Fibroblast of lung (primary cell): ENCODE results near the gene MIEF2. TPM values are rescaled to one million over a fixed set of nuclear protein-coding genes. Genes with fewer than 3 reads are reported as not detected.
A peak's percentile ranks its signal among the peaks of the same experiment; 100 is the strongest.

Experiments
- DNase-seq, 2 donors: peaks; one replicate each; pipeline versions ENCODE4 v3.0.0 to v3.0.0-alpha.2; 2010; ENCODE audit warnings: low read depth in 2 of 2
- H2AFZ ChIP-seq: 2 replicates; pipeline ENCODE4 v1.5.1; 2012; ENCODE audit warnings: low read length, control low read depth, inconsistent platforms
- H3K27ac ChIP-seq: 2 replicates; pipeline ENCODE4 v1.5.1; 2011; ENCODE audit warnings: low read length, control low read depth; ENCODE audit not compliant: insufficient read depth
- H3K27me3 ChIP-seq: 2 replicates; pipeline ENCODE4 v1.5.1; 2011; ENCODE audit warnings: mild to moderate bottlenecking, low read length; ENCODE audit not compliant: control insufficient read depth, insufficient read depth
- H3K36me3 ChIP-seq: 2 replicates; pipeline ENCODE4 v1.5.1; 2011; ENCODE audit warnings: low read length; ENCODE audit not compliant: control insufficient read depth, insufficient read depth
- H3K4me1 ChIP-seq: 2 replicates; pipeline ENCODE4 v1.5.1; 2011; ENCODE audit warnings: low read length; ENCODE audit not compliant: control insufficient read depth, insufficient read depth; ENCODE audit errors: extremely low read depth
- H3K4me2 ChIP-seq: 2 replicates; pipeline ENCODE4 v1.5.1; 2011; ENCODE audit warnings: low read length, control low read depth; ENCODE audit not compliant: insufficient read depth; ENCODE audit errors: extremely low read depth
- H3K4me3 ChIP-seq, 4 experiments: fragments of 200-600 bp in 1 of 4; sonication (generic) in 1 of 4; replicated peaks in 1 of 4; 2 replicates each; pipeline ENCODE4 v1.5.1; 2011 to 2016; ENCODE audit warnings: low read length in 4 of 4, low read depth in 3 of 4, mild to moderate bottlenecking in 3 of 4, control low read depth in 2 of 4, inconsistent platforms in 1 of 4, mixed read lengths in 1 of 4; ENCODE audit not compliant: insufficient read depth in 1 of 4; ENCODE audit errors: control extremely low read depth in 1 of 4
- H3K79me2 ChIP-seq: 2 replicates; pipeline ENCODE4 v1.5.1; 2012; ENCODE audit warnings: mild to moderate bottlenecking, low read length, inconsistent platforms; ENCODE audit not compliant: control insufficient read depth, insufficient read depth
- H3K9ac ChIP-seq: 2 replicates; pipeline ENCODE4 v1.5.1; 2011; ENCODE audit warnings: mild to moderate bottlenecking, low read length, control low read depth; ENCODE audit not compliant: insufficient read depth
- H3K9me3 ChIP-seq: 2 replicates; pipeline ENCODE4 v1.5.1; 2012; ENCODE audit warnings: low read depth, low read length; ENCODE audit not compliant: control insufficient read depth, insufficient read depth
- H4K20me1 ChIP-seq: 2 replicates; pipeline ENCODE4 v1.5.1; 2011; ENCODE audit warnings: low read length; ENCODE audit not compliant: control insufficient read depth, insufficient read depth; ENCODE audit errors: extremely low read depth
- EZH2 ChIP-seq: IDR thresholded peaks from 2 replicates; pipeline ENCODE4 v1.5.1; 2012; ENCODE audit warnings: low read length, control low read depth, mild to moderate bottlenecking; ENCODE audit errors: missing control alignments
- polyA plus RNA-seq, 2 donors: library from polyadenylated mRNA; depleted of rRNA in 1 of 2; stranded (reverse) in 1 of 2; unstranded in 1 of 2; fragments of >200 nt; gene quantifications; 2 replicates each; pipeline ENCODE4 v1.2.1, GENCODE V29; 2011 to 2012; ENCODE audit warnings: missing spikeins in 1 of 2
- total RNA-seq: library from RNA; depleted of rRNA; stranded (reverse); fragments of >200 nt; gene quantifications from 2 replicates; pipeline ENCODE4 v1.2.1, GENCODE V29; 2014
- TF ChIP-seq, protein P1 (sequence below), 2 donors: IDR thresholded peaks in 1 of 2; conservative IDR thresholded peaks in 1 of 2; 1 replicate in 1 of 2; 2 replicates in 1 of 2; pipeline ENCODE4 v1.5.1; 2011 to 2012; ENCODE audit warnings: low read length in 2 of 2, control low read depth in 1 of 2, inconsistent platforms in 1 of 2, low read depth in 1 of 2, mild to moderate bottlenecking in 1 of 2

The MIEF2 gene
- total and polyA plus RNA-seq, 2 donors (not counting 1 experiment from before 2014, with no cell fraction given) = 3.9 to 16.2 TPM

DNA sequence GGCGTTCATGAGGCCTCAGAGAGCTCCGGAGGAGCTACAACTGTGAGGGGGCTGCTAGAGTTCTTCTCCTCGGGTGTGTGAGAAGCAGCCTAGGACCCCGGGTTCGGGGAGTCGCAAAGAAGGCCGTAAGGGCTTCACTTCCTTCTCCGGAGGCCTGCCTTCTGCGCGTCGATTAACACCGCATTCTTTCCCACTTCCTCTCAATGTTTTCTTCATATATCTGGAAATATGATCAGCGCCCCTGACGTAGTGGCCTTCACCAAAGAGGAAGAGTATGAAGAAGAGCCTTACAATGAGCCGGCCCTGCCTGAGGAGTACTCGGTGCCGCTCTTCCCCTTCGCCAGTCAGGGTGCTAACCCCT, 55.1 kb downstream of the MIEF2 start:
- Histone ChIP-seq H3K4me2 (peak overlapping the region; percentile 93), H3K4me1 (peaks cover 9% of the 10 kb centered on the region), H3K9me3 (no peaks in the 10 kb centered on the region), H3K36me3 (peaks cover 10% of the 10 kb centered on the region), H3K4me3 (peak overlapping the region; percentile 79 to 96 (median 94)), H3K79me2 (peaks cover 87% of the 10 kb centered on the region), H3K27me3 (no peaks in the 10 kb centered on the region), H3K27ac (peak overlapping the region; percentile 96), H3K9ac (peak overlapping the region; percentile 91), H4K20me1 (no peaks in the 10 kb centered on the region), H2AFZ (peak overlapping the region; percentile 81)
- no peak for TF ChIP-seq EZH2
- TF ChIP-seq, protein P1, sequence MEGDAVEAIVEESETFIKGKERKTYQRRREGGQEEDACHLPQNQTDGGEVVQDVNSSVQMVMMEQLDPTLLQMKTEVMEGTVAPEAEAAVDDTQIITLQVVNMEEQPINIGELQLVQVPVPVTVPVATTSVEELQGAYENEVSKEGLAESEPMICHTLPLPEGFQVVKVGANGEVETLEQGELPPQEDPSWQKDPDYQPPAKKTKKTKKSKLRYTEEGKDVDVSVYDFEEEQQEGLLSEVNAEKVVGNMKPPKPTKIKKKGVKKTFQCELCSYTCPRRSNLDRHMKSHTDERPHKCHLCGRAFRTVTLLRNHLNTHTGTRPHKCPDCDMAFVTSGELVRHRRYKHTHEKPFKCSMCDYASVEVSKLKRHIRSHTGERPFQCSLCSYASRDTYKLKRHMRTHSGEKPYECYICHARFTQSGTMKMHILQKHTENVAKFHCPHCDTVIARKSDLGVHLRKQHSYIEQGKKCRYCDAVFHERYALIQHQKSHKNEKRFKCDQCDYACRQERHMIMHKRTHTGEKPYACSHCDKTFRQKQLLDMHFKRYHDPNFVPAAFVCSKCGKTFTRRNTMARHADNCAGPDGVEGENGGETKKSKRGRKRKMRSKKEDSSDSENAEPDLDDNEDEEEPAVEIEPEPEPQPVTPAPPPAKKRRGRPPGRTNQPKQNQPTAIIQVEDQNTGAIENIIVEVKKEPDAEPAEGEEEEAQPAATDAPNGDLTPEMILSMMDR (conservative IDR thresholded peaks at IDR 0.05 in 1 of 2, IDR thresholded peaks at IDR 0.05 in 1 of 2; ENCODE audit: low read depth in 1 of 2, low read length in 2 of 2) = no peak
- DNase-seq = no peak

DNA sequence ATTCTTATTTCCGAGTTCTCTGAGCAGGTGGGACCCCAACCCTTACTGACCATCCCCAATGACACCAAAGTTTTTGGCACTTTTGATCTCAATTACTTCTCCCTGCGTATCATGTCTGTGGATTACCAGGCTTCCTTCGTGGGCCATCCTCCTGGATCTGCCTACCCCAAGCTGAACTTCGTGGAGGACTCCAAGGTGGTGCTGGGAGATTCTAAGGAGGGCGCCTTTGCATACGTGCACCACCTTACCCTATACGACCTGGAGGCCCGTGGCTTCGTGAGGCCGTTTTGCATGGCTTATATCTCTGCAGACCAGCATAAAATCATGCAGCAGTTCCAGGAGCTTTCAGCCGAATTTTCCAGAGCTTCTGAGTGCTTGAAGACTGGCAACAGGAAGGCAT, 55.5 kb downstream of the MIEF2 start:
- H3K27ac ChIP-seq = peak overlapping the region; percentile 96

More for the DNA sequence above, 55.5 kb downstream of the MIEF2 start:
- peak overlapping the region; percentile 79 to 96 (median 94) for H3K4me3 ChIP-seq
- H3K4me1 ChIP-seq = peaks cover 9% of the 10 kb centered on the region
- no peaks in the 10 kb centered on the region for H3K9me3 ChIP-seq
- peak overlapping the region; percentile 93 for H3K4me2 ChIP-seq
- DNase-seq = no peak
- no peaks in the 10 kb centered on the region for H3K27me3 ChIP-seq
- H3K79me2 ChIP-seq = peaks cover 87% of the 10 kb centered on the region
- no peaks in the 10 kb centered on the region for H4K20me1 ChIP-seq
- TF ChIP-seq EZH2 = no peak
- TF ChIP-seq, protein P1 (conservative IDR thresholded peaks at IDR 0.05 in 1 of 2, IDR thresholded peaks at IDR 0.05 in 1 of 2; ENCODE audit: low read depth in 1 of 2, low read length in 2 of 2) = no peak
- H3K36me3 ChIP-seq = peaks cover 10% of the 10 kb centered on the region
- peak overlapping the region; percentile 91 for H3K9ac ChIP-seq
- no peak overlapping the region for H2AFZ ChIP-seq

Other genes with a start within 250 kb of the MIEF2 start
- gene ATPAF2, start 221.5 kb upstream of the MIEF2 start, total RNA-seq = 10.3 and 12.6 TPM in 2 replicates
- gene ATPAF2, start 221.5 kb upstream of the MIEF2 start, polyA plus RNA-seq = 11.6 and 14.7 TPM in 2 replicates
- 7.2 and 10.2 TPM in 2 replicates for gene GID4, start 221.3 kb upstream of the MIEF2 start, total RNA-seq
- gene GID4, start 221.3 kb upstream of the MIEF2 start, polyA plus RNA-seq = 9.0 TPM in 2 replicates
- 25.7 and 30.1 TPM in 2 replicates for gene DRG2, start 172.7 kb upstream of the MIEF2 start, total RNA-seq
- 26.7 and 32.2 TPM in 2 replicates for gene DRG2, start 172.7 kb upstream of the MIEF2 start, polyA plus RNA-seq
- gene MYO15A, start 151.9 kb upstream of the MIEF2 start, total RNA-seq = 0.77 and 2.0 TPM in 2 replicates
- 0.42 and 0.55 TPM in 2 replicates for gene MYO15A, start 151.9 kb upstream of the MIEF2 start, polyA plus RNA-seq
- 93.7 and 103 TPM in 2 replicates for gene ALKBH5, start 76.8 kb upstream of the MIEF2 start, total RNA-seq
- gene ALKBH5, start 76.8 kb upstream of the MIEF2 start, polyA plus RNA-seq = 67.7 and 70.3 TPM in 2 replicates
- gene LLGL1, start 35.0 kb upstream of the MIEF2 start, total RNA-seq = 25.4 and 32.2 TPM in 2 replicates
- gene LLGL1, start 35.0 kb upstream of the MIEF2 start, polyA plus RNA-seq = 15.1 and 21.1 TPM in 2 replicates
- 284 and 395 TPM in 2 replicates for gene FLII, start 1.9 kb upstream of the MIEF2 start, total RNA-seq
- gene FLII, start 1.9 kb upstream of the MIEF2 start, polyA plus RNA-seq = 199 and 313 TPM in 2 replicates
- gene TOP3A, start 54.3 kb downstream of the MIEF2 start, total RNA-seq = 15.4 and 16.5 TPM in 2 replicates
- 12.7 and 17.5 TPM in 2 replicates for gene TOP3A, start 54.3 kb downstream of the MIEF2 start, polyA plus RNA-seq
- gene SMCR8, start 54.6 kb downstream of the MIEF2 start, total RNA-seq = 17.2 and 19.5 TPM in 2 replicates
- gene SMCR8, start 54.6 kb downstream of the MIEF2 start, polyA plus RNA-seq = 8.6 and 10.8 TPM in 2 replicates
- gene SHMT1, start 102.9 kb downstream of the MIEF2 start, total RNA-seq = 9.2 and 11.9 TPM in 2 replicates
- 11.6 and 12.6 TPM in 2 replicates for gene SHMT1, start 102.9 kb downstream of the MIEF2 start, polyA plus RNA-seq
- gene EVPLL, start 117.1 kb downstream of the MIEF2 start, total RNA-seq = not detected in 2 replicates
- gene EVPLL, start 117.1 kb downstream of the MIEF2 start, polyA plus RNA-seq = not detected in 2 replicates
- not detected in 2 replicates for gene LGALS9C, start 216.1 kb downstream of the MIEF2 start, total RNA-seq
- 0.08 TPM in 1 of 2 replicates, not detected in the other for gene LGALS9C, start 216.1 kb downstream of the MIEF2 start, polyA plus RNA-seq